GM10847 (cell line): ENCODE measurements around the gene PRRG1.

Source experiments
- POLR2A ChIP-seq: IDR thresholded peaks from 2 replicates; pipeline ENCODE4 v1.6.1; 2011; ENCODE audit not compliant: insufficient read length; ENCODE audit errors: extremely low read depth

The PRRG1 gene

GRCh38 chrX:37434362-37434761, 85.2 kb downstream of the PRRG1 start:
- TF ChIP-seq POLR2A: no peak

- TF ChIP-seq POLR2A: no peak
Observed at GRCh38 chrX:37437160-37437559, 88.0 kb downstream of the PRRG1 start.

DNA sequence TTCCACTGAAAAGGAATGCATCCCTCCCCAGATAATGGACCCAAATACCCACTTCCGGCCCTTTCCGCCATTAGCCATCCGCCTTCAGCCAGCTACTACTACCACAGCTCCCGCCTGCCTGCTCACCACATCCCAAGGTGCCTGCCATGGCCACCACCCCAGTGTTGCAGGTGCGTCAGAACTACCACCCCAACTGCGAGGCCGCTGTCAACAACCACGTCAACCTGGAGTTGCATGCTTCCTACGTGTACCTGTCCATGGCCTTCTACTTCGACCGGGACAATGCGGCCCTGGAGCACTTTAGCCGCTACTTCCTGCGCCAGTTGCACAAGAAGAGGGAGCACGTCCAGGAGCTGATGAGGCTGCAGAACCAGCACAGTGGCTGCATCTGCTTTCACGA, 92.2 kb downstream of the PRRG1 start:
- no peak for TF ChIP-seq POLR2A

GRCh38 chrX:37445182-37445581, 96.0 kb downstream of the PRRG1 start:
- TF ChIP-seq POLR2A: no peak

DNA sequence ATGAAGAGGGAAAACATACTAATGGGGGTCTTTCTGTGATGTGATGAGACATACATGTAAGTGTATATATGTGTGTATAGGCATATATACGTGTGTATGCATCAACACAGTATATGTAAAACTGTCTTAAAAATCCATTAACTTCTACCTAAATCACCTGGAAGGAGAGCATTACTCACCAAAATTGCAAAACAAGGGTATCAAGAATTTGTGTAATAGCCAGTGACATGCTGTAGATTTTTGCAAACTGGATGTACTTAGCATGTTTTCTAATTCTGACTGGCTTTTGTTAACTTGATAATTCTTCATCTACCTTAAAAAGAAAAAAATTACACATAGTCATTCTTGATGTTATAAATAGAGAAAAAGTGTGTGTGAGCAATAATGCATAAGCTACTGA, 104.7 kb downstream of the PRRG1 start:
- no peak for TF ChIP-seq POLR2A

DNA sequence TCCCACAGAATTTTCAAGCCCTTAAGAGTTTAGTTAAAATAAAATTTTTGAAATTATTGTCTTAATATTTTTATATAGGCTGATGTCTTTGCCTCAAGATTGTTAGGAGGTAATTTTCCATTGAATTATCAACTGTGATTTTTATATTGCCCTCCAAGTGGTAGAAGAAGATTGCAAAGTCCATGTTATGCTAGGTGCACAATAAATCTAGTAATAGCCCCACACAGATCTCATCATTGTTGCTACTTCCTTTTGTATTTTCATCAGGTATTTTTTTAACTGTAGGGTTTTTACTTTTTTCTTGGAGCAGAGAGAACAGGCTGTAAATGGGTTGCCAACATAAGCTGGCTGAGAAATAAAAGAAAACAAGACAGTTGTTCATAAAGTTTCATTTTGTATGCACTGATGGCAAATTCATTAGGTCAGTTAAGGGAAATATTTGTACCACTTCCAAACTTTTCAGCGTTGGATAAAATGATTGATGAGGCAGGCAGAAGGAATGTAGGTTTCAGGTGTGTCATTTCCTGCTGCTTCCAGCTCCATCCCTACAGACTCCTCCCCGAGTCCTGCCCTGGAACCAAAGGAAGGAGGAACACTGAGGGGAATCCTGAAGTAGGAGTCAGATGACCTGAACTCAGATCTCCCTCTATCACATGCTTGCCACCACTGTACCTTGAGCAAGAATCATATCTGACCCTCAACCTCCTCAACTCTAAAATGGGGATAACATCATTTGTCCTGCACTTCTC, 105.5 kb downstream of the PRRG1 start:
- no peak for TF ChIP-seq POLR2A

DNA sequence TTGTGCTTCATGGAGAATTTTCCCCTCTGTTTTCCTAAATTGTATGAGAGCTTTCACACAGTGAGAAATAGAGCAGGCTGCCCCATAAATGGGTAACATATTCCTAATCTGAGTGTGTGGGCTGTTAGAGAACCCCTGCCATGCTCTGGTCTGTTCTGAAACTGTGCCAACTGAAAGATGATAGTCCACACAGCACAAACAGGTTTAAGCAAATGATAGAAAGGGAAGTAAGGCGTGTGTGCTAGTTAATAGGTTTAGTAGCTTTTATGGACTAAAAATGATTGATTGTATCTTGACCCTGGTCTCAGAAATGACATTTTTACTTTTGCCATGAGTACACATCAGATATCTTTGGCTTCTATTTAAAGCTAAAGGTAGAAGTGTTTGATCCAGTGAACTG, 106.2 kb downstream of the PRRG1 start:
- TF ChIP-seq POLR2A: no peak

DNA sequence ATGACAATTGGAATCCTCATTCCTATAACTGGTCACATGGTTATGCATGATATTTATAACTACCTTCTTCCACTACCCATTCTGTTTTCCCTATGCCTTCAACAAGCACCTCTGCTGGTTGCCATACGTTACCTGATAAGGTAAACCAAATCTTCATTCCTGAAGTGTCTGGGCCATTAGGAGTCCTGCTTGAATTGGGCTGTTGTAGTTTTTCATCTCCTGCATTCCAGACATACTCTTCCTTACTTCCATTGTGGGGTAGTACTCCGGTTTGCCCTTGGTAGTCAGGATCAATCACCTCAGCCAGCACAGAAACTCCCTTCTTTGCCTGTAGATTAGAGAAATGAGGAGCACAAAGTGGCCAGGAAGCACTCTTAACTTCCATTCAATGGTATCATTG, 113.2 kb downstream of the PRRG1 start:
- TF ChIP-seq POLR2A: no peak

DNA sequence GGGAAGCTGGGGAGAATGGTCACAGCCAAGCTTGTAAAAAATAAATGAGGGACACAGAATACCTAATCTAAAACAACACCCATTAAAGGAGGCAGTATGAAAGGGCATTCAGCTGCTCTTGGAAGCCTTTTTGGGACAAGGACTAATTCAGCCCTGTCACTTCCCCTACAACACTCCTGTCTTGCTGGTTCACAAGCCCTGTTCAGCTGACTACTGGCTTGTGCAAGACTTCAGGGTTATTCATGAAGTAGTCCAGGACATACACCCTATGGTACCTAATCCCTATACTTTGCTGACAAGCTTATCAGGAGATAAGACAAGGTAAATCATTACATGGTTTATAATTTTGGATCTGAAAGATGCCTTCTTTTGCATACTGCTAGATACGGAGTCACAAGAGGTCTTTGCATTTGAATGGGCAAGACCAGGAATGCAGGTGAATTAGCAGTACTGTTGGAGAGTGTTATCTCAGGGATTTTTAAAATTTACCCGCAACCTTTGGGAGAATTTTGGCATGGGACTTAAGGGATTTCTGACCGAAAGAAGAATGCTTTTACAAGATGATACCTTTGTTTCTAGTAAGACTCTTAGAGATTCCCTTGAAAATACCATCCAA, 119.1 kb downstream of the PRRG1 start:
- TF ChIP-seq POLR2A: no peak

GRCh38 chrX:37470711-37471110, 121.5 kb downstream of the PRRG1 start:
- no peak for TF ChIP-seq POLR2A

- no peak for TF ChIP-seq POLR2A
Observed at GRCh38 chrX:37472836-37473235, 123.7 kb downstream of the PRRG1 start.

DNA sequence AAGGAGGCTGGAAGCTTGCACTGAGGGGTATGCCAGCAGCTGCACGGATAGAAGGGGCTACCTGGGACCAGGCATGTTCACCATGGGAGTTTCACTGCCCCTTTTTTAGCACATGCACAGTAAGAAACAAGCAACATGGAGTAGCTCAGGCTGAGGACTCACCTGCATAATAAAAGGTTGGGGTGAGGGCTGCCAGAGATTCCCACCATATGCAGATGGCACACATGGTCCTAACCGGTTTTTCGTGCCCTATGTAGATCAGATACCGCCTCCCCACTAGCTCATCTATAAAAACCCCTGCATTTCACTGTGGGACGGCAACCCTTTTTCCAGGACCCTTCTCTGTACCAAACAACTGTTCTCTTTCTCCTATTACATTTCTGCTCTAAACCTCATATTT, 125.3 kb downstream of the PRRG1 start:
- TF ChIP-seq POLR2A: no peak

- no peak for TF ChIP-seq POLR2A
Observed at GRCh38 chrX:37476571-37477170, 127.5 kb downstream of the PRRG1 start.

DNA sequence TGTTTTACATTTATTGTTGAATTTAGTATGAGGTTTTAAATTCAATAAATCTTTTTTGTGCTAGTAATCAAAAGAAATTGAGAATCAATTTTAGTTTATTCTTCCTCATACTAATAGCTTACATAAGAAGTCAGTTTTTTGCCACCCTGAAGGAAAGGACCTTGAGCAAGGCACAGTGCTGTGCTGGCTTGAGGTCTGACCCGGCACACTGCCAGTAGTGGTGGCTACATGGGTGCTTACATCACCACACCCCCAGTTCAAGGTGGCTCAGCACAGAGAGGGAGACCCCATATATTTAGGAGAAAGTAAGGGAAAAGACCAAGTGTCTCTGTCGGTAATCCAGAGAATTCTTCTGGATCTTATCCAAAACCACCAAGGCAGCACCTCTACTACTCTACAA, 136.3 kb downstream of the PRRG1 start:
- no peak for TF ChIP-seq POLR2A

DNA sequence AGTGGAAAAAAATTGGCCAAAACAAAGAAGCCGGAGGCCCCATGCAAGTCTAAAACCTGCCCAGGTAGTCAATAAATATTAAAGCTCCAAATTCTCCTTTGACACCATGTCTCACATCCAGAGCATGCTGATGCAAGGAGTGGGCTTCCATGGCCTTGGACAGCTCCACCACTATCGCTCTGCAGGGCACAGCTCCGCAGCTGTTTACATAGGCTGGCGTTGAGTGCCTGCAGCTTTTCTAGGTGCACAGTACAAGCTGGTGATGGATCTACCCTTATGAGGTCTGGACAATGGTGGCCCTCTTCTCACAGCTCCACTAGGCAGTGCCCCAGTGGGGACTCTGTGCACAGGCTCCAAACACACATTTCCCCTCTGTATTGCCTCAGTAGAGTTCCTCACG, 138.1 kb downstream of the PRRG1 start:
- TF ChIP-seq POLR2A: no peak

GRCh38 chrX:37488323-37488722, 139.2 kb downstream of the PRRG1 start:
- TF ChIP-seq POLR2A: no peak
